GM21447 (cell line): ENCODE measurements around the gene AQP7.
"Not testable (repeated sequence)": the region's sequence is repeated elsewhere in the genome, so short reads cannot be mapped to it uniquely, and the experiment has no call there.

ENCODE experiments used
- ATAC-seq: cut with Tn5 transposase; IDR thresholded peaks from one replicate; pipeline ENCODE4 v1.9.1; 2021; ENCODE audit not compliant: unreplicated experiment

The AQP7 gene

GRCh38 chr9:33377089-33377715 lies 25.2 kb downstream of the AQP7 start:
- ATAC-seq = no peak

GRCh38 chr9:33375841-33376321 lies 26.5 kb downstream of the AQP7 start:
- ATAC-seq = no peak

- no peak for ATAC-seq
Observed at GRCh38 chr9:33375238-33375840, 27.0 kb downstream of the AQP7 start.

- peak; percentile 83 for ATAC-seq
Observed at GRCh38 chr9:33374634-33375237, 27.6 kb downstream of the AQP7 start.

GRCh38 chr9:33374190-33374589 lies 28.2 kb downstream of the AQP7 start:
- ATAC-seq = no peak

GRCh38 chr9:33372900-33373299 lies 29.5 kb downstream of the AQP7 start:
- ATAC-seq = no peak

- ATAC-seq = no peak
Observed at GRCh38 chr9:33366979-33367480, 35.3 kb downstream of the AQP7 start.

GRCh38 chr9:33364814-33365213 lies 37.6 kb downstream of the AQP7 start:
- ATAC-seq = not testable (repeated sequence)

- no peak for ATAC-seq
Observed at GRCh38 chr9:33364127-33364526, 38.2 kb downstream of the AQP7 start.

- not testable (repeated sequence) for ATAC-seq
Observed at GRCh38 chr9:33358641-33359040, 43.7 kb downstream of the AQP7 start.

- ATAC-seq = no peak
Observed at GRCh38 chr9:33355933-33356332, 46.4 kb downstream of the AQP7 start.

GRCh38 chr9:33354651-33355211 lies 47.6 kb downstream of the AQP7 start:
- ATAC-seq = no peak

GRCh38 chr9:33351547-33351946 lies 50.8 kb downstream of the AQP7 start:
- no peak for ATAC-seq

- no peak for ATAC-seq
Observed at GRCh38 chr9:33350310-33350709, 52.1 kb downstream of the AQP7 start.

GRCh38 chr9:33349743-33350142 lies 52.6 kb downstream of the AQP7 start:
- ATAC-seq = no peak

- ATAC-seq = no peak
Observed at GRCh38 chr9:33348998-33349397, 53.4 kb downstream of the AQP7 start.

- ATAC-seq = no peak
Observed at GRCh38 chr9:33346564-33346963, 55.8 kb downstream of the AQP7 start.

GRCh38 chr9:33344145-33344544 lies 58.2 kb downstream of the AQP7 start:
- no peak for ATAC-seq

GRCh38 chr9:33341182-33341581 lies 61.2 kb downstream of the AQP7 start:
- ATAC-seq = no peak

GRCh38 chr9:33340186-33340585 lies 62.2 kb downstream of the AQP7 start:
- no peak for ATAC-seq
